Measurements from ENCODE around the gene MNX1.

Gene MNX1

DNA sequence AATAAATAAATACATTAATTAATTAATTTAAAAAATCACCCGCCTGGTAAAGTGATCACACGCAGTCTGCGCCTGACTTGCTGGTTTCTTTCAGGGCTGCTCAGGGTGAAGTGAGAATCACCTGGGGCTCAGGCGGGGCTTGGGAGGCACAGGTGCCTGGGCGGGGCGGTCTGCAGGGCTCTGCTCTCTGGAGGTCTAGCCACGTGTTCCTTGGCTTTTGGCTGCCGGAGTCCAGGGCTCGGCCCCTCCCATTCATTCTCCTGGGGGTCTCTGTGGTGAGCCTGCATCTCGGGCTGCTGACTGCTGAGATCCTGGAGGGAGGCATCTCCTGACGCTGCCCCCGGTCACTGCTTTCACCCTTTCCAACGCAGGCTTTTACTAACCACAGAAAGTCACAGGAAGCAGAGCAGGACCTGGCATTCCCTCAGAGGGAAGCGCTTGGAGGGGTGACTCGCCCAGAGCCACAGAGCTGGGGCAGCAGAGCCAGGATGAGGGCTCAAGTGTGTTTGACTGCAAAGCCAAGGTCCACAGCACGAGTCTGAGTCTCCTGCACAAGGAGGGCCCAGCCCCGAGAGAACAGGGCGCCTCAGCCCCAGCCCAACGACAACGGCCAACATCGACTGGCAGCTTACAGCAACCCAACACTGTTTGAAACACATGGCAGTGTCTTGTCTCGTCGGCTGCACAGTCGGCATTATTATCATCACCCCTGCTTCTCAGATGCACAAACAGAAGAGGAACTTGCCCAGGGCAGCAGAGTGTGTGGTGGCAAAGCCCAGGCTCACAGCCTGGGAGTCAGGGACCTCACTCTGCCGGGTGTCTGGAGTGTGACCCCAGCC lies 22.4 kb upstream of the MNX1 start:
- DNase-seq = no peak

DNA sequence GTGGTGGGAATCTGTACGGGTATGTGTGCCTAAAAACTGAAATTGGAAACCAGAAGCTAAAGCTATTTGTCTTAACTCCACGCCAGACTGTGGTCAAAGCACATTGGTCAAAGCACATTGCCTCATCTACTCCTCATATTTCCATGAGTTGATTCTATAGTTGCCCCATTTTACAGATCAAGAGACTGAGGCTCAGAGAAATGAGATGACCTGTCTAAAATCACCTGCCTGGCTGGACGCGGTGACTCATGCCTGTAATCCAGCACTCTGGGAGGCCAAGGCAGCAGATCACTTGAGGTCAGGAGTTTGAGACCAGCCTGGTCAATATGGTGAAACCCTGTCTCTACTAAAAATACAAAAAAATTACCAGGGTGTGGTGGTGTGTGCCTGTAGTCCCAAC lies 21.7 kb upstream of the MNX1 start:
- DNase-seq = no peak

DNA sequence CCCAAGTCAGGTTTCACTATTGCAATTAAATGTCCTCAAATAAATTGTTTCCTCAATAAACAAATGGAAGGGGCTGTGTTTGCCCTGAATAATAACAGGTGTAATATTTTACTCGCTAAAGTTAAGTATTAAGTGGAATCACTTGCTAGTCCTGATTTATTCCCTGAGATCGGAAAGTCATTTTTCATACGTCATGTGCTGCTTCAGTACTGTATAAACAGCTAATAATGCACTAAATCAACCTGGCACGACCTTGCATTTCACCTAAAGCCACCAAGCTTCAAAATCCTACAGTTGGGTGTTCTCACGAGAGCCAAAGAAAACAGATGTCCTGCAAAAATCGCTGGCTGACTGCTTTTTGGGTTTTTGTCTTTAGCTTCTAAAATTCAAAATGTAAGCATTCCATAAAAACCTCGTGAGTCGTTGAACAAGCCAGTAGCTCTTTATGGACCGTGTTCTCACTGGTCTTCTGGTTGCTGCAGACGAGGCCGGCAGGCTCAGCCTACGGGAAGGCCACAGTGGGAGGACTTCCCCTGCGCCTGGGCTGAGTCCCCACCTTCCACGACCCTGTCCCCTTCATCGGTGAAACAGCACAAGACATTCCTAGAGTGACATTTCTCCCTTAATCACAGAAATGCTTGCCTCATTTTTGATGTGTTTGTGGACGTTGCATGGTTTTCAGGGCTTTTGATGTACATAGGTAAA lies 17.9 kb upstream of the MNX1 start:
- no peak for DNase-seq

DNA sequence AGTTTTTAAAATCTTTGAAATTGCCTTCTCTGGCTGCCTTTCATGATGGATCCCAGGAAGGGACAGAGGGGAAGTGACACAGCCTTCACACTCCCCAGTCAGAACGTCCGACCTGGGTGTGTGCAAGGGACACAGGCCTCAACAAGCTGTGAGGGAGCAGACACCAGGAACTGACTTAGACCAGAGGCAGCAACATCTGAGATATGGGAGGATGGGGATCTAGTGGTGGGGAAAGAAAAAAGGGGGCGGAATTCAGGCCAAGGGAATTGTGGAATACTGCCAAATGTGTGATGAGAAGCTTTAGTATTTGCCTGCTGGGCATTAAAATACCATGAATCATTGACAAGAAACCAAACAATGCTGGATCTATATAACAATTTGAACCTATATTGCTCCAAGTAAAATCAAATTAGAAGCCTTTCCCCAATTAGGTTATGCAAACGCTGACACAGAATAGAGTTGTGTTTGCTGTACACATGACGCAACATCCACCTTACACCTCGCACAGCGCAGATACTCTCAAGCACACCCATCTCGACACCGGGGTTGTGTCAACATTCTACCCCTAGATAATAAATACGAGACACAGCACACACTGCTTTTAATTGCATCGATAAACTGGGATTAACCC lies 17.2 kb upstream of the MNX1 start:
- DNase-seq = no peak

DNA sequence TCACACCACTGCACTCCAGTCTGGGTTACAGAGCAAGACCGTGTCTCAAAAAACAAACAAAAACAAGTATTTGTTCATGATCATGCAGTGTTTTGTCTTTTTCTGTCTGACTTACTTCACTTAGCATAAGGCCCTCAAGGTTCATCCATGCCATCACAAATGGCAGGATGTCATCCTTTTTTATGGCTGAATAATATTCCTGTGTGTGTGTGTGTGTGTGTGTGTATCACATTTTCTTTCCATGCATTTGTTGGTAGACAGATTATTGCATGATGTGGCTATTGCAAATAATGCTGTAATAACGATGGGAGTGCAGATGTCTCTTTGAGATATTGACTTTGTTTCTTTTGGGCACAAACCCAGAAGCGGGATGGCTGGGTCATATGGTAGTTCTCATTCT lies 14.3 kb upstream of the MNX1 start:
- DNase-seq = no peak

DNA sequence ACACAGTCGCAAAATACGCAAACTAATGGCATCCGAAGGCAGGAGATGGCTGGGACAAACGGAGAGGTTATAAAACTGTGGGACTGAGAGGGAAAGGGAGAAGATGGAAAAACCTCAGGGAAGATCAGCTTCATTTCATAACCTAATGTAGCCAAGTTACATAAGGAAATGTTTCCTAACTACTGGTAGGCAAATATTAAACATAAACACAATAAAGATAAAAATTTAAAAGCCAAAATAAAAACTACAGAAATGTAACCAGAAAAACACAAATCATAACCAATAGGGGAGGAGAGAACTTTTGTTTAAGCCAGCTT lies 13.1 kb upstream of the MNX1 start:
- no peak for DNase-seq

DNA sequence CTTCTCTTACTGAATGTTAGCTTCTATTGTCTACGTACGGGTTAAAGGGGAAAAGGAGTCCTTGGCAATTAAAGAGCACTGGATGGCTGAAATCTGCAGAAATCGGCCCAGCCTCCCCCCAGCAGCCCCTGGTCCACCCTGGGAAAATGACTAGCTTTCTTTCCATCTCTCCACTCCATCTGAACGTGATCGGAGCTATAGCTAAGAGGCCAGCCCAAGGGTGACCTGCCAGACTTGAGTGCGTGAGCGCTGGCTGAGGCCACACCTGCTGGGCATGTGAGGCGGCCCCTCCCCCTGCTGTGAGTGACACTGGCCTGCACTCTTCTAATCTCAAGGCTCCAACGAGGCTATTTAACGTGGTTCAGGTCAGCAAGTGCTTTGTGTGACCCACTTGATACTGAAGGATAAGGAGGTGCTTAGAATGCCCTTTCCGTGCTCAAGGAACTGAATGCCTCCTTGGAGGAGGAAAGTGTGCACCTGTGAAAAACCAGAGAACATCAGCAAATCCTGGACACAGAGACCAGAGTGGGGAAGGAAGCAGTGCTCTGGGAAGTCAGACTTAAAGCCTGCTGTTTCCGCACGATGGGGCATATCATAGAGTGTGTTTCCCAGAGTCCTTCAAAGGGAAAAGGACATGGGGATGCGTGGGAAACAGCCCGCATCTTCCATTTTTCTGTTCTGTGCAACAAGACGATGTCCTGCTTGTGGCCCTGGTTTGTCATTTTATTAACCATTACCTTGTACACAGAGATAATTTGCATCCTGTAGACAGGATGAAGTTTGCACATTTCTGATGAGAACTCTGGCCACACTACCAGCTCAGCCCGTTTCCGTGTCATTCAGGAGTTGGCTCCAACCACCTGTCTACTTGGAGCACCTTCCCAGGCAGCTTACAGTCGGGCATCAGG lies 12.5 kb upstream of the MNX1 start:
- DNase-seq = no peak

DNA sequence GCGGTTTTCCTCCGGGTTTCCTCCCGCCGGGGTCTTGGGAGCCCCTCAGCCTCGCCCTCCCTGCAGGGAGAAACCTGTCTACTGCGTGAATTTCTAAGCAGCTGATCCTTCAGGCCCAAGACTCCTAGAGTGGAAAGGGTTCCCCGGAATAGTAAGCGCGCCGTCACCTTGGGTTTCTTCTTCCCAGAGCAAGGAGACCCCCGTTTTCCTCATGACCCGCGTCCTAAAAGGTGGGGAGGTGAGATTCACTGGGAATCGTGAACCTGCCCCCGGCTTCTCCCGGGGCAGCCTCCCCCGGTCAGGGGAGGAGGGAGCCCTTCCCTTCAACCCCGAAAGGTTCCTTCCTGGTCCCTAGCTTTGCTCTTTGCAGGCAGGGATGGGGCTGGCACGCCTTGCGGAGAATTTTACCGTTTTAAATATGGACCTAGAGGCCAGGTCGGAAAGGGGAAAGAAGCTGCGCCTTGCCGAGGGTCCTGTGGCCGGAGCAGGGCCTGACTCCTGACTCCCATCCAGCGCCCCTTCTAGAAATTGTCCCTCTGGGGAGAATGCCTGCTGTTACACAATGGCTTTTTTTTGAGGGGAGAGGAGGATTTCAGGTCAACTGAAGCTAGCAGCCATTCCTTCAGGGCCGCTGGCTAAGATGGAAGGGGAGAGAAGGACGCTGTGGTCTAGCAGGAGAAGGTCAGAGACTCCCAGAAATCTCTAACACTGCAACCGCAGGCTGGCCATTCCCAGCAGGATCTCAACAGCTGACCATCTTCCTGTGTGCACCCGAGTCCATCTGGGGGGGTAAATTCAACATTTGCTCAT lies 11.6 kb upstream of the MNX1 start:
- no peak for DNase-seq

DNA sequence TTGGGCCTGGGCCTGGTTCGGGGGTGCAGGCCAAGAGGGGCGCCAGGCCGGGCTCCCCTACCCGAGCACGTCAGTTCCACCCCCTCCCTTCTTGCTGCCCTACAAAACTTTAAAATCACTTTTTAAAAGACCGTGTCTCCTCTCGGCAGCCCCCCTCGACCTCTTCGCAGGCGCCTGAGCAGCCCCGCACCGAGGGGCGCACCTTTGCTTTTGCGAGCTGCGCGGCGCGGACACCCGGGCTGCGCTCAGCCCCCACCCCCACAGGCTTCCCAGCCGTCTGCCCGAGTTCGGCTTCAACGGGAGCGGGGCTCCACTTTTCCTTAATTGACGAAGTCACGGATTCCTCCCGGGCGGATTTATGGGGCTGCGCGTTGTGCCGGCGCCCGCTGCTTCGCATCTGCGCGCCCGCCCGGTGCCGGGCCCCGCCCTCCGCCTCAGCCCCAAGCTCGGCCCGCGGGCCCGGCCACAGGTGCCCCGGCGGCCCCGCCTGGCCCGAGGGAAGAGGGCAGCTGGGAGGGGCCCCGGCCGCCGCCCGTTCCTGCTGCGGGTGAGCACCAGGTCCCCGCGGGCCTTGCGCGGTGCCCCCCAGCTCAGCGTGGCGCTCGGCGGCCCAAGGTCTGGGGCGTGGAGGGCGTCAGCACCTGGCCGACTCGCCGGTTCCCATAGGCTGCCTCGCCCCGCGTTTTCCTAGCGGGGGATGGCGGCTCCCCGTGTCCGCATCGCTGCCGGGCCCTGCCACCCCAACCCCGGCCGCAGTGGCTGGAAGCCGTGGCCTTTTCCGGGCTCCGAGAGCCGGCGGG lies 10.8 kb upstream of the MNX1 start:
- DNase-seq = no peak

DNA sequence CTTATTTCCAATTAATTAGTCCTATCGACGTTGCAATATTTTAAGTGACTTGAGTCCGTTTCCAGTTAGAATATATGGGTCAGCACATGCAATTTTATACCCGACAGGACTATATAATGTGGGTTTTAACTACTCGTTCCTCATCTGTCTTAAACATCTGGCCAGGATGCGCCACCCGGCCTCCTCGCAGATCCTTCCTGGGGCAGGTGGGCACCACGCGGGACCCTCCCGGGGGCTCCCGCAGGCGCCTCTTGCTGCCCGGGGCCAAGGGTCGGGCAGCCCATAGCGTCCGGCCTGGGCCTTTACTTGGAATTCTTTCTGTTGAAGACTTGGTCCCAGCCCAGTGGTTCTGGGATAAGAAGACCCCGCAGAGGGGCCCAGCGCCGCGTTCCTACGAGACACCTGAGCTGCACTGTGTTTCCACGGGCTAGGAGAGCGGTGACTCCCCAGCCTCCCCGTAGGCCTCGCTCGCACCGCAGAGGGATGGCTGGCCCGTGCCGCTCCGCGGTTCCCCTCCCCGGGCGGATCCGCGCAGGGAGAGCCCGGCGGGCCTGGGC lies 10.1 kb upstream of the MNX1 start:
- no peak for DNase-seq

DNA sequence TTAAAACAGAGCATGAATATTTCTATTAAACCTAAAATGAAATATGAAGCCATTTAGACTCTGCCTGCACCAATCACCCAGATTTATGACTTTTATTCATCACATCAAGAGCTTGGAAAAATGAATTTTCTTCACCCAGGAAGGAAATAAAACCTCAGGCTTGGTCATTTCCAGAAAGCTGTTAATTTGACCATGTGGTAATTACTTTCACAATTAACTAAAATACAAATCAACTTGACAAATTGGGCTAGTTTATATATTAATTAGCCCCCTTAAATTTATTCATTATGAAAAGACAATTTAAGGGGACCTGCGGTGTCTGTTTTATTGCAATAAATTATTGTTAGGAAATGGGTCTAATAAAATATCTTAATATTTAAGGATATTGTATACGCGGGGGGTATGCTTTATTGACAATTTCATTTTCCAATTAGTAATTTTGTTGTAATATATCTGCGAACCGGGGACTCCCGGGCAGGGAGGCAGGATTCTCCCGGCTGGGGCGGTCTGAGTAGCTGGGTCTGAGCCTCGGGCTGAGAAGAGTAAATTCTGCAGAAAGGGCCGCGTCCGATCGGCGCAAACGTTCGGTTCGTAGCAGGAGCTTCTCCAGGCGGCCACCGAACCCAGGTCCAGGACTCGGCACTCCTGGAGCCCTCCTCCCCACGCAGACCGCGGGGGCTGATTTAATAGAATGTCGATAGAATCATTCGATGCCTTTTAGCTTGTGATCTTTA lies 9.4 kb upstream of the MNX1 start:
- no peak for DNase-seq

DNA sequence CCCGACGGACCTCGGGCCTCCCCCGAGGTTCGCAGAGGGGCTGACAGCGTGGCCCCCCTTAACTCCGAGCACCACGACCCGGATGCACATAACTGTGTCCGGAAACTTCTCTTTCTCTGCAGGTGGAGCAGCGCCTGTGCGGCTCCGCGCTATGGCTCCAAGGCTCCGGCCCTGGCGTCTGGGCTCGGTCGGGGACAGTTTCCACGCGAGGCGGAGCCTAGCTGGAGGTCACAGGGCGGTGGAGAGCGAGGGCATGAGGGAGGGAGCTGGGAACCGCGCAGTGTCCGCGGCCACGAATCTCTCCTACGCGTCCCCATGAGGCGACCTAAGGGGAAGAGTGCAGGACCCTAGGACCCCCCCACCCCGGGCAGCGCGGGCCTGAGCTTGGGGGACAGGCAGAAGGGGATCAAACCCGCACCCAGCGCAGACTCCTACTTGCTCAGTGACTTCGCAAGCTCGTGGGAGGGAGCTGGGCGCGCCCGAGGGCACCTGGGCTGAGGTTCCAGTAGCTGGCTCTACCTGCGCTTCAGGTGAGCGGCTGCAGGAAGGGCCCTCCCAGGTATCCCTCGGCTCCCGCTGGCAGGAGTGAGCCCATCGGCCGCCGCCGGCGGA lies 8.6 kb upstream of the MNX1 start:
- no peak for DNase-seq

DNA sequence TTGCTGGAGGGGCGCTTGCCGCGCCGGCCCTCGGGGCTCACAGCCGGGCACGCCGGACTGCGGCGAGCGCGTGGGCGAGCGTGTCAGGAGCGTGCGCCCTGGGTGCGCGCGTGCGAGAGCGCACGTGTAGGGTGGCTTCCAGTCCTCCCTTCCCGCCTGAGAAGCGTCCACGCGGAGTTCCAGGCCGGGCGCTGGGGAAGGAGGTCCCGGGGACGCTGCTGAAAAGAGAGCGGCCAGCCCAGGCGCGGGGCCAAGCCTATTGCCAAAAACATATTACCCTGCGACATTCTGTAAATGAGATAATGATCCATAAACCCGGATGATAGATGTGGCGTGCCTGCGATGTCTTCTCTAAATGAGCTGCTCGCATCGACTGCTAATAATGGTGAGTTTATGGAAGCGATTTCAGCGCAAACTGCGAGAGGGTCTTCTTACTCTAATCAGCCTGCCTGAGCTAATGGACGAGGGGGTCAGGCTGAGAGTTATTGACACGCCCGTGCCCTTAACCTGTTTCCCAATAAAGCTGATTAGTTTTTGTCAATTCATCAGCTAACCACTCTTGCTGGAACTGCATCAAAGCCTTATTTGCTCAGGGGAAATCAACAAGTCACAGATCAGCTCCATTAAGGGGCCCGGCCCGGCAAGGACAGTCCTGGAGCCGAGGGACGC lies 8.0 kb upstream of the MNX1 start:
- DNase-seq = no peak

DNA sequence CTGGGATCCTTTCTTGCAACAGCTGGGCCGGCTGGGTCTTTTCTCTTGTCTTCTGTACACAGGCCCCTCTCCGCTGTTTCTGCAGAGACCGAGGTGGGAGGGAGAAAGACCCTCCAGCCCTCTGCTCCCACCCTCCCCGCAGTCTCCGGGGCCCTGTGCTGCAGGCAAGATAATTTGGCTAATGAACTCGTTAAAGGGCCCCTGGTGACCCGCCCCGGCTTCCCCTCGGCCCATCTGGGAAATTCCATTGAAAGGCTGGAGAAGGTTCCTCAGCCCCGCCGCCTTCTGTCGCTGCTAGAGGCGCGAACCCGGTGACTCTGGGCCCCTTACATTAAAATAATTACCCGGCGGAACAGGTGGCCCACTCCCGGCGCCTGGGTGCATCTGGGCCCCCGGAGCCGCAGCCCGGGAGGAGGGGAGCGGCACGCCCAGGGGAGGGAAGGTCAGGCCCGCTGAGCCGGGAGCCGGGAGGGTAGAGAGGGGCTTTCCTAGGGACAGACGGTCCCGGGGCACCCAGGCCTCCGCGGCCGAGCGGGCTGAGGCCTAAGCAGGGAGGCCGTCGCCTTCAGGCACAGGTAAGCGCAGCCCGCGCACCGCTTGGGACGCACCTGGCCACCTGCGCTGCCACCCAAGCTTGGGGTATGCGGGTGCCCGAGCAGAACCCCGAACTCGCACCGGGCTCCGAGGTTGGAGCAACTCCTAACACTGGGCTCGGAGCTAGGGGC lies 7.3 kb upstream of the MNX1 start:
- DNase-seq = no peak

DNA sequence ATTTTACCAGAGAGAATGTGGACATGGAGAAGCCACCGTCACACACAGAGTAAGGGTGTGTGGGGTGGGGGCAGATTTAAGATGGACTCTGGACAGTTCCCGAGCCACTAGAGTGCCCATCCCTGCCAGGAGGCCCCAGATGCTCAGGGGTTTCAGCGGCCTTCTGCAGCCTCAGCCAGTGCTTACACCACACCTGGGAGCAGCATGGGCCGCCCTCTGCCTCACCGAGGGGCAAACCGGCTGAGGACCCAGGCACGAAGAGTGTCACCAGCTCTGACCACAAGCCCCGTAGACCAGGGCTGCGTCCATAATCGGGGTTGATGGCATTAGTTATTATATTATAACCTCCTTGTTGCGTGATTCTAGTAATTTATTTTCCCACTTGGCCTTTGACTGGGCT lies 6.7 kb upstream of the MNX1 start:
- no peak for DNase-seq

DNA sequence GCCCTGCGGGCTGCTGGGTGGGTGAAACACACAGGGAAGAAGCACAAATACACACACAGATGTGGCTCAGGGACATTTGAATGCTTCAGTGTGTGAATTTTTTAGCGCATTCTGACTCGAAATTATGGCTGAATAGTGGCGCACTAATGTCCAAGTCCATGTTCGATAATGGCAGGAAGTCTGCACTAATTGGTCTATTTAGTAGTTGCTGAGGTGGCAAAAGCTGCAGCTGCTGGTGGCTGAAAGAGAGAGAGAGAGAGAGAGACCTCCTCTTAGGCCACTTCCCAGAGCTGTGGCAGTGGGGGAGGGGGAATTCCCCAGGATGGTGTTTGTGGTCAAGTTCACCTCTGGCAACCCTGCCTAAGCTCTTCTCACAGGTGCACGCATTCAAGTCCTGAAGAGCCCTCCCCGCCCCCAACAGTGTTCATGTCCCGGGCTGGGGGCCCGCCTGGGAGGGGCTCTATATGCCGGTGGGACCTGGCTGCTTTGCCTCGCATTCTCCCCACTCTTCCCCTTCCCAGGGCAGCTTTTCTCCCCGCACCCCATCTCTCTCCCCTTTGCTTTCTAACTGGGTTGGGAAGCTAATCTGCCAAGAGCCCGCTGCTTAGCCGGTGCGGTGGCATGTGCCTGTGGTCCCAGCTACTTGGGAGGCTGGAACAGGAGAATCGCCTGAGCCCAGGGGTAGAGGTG lies 6.0 kb upstream of the MNX1 start:
- peak; percentile 68 for DNase-seq

DNA sequence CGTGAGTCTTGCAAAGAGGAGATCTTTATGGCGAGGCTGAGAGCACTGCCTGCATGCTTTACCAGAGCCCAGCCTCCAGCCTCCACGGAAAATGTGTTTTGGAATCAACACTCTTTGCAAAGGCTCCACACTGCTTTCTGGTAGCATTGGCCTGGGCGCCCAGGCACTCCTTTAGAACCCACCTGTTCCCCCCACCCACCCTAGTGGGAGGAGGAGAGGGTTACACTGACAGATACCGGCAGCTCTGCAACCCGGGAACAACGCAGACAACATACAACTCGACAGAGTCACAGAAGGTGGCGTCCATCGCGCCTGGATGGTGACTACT lies 5.5 kb upstream of the MNX1 start:
- no peak for DNase-seq

Measured in stimulated activated CD4-positive, alpha-beta T cell treated with anti-CD3 and anti-CD28 coated beads, Interleukin-15, amount 100 ng/mL, for 24 hours (primary cell).